ENCODE measurements around the gene SHISA5.

DNA sequence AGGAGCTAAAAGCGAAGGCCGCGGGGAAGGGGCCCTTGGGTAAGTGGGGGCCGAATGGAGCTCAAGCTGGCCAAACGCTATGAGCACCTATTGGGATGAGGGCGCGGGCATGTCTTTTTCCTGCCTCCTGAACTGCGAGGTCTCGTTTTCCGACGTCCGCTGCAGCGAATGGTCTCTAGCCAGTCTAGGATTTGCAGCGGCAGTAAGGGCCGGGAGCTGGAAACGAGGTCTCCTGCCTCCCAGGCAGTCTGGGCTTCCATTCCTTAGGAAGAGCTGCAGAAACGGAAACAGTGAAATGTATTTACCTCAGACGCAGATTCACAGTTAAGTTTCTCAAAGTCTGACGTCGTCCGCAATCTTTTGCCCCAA lies 63.4 kb downstream of the SHISA5 start:
- TF ChIP-seq EZH2 (IDR thresholded peaks at IDR 0.05) (no peak), POLR2AphosphoS5 (IDR thresholded peaks at IDR 0.05; ENCODE audit: borderline replicate concordance, low read depth, low read length) (no peak)

Data from SK-N-MC (cell line).